Left kidney (tissue), 8 donors: ENCODE measurements around the gene SMIM14. TPM values are rescaled to one million over a fixed set of nuclear protein-coding genes. Genes with fewer than 3 reads are reported as not detected.
"Not testable (repeated sequence)": the region's sequence is repeated elsewhere in the genome, so short reads cannot be mapped to it uniquely, and the experiment has no call there.

Experiments
- DNase-seq: peaks from one replicate; pipeline ENCODE4 v3.0.0-alpha.2; 2013
- long read RNA-seq, 8 donors: transcript quantifications; one replicate each; lab custom pipeline, GENCODE V29; 2026
- polyA plus RNA-seq: library from polyadenylated mRNA; unstranded; fragments of 120-200 nt; gene quantifications from one replicate; pipeline ENCODE4 v1.2.1, GENCODE V29; 2013; ENCODE audit not compliant: insufficient read length

SMIM14 gene
- polyA plus RNA-seq: 55.9 TPM
- long read RNA-seq, donor 1, full-length matches to known transcripts: 20 of 20 reads
- long read RNA-seq, donor 1, partial matches to known transcripts: 0 of 20 reads
- long read RNA-seq, donor 1, other reads (novel, unspliced or antisense): 0 of 20 reads
- long read RNA-seq, donor 2, full-length matches to known transcripts: 22 of 22 reads
- long read RNA-seq, donor 2, partial matches to known transcripts: 0 of 22 reads
- long read RNA-seq, donor 2, other reads (novel, unspliced or antisense): 0 of 22 reads
- long read RNA-seq, donor 3, full-length matches to known transcripts: 15 of 15 reads
- long read RNA-seq, donor 3, partial matches to known transcripts: 0 of 15 reads
- long read RNA-seq, donor 3, other reads (novel, unspliced or antisense): 0 of 15 reads
- long read RNA-seq, donor 4, full-length matches to known transcripts: 1 of 1 reads
- long read RNA-seq, donor 4, partial matches to known transcripts: 0 of 1 reads
- long read RNA-seq, donor 4, other reads (novel, unspliced or antisense): 0 of 1 reads
- long read RNA-seq, donor 5, full-length matches to known transcripts: 20 of 20 reads
- long read RNA-seq, donor 5, partial matches to known transcripts: 0 of 20 reads
- long read RNA-seq, donor 5, other reads (novel, unspliced or antisense): 0 of 20 reads
- long read RNA-seq, donor 6, full-length matches to known transcripts: 20 of 20 reads
- long read RNA-seq, donor 6, partial matches to known transcripts: 0 of 20 reads
- long read RNA-seq, donor 6, other reads (novel, unspliced or antisense): 0 of 20 reads
- long read RNA-seq, donor 7, full-length matches to known transcripts: 31 of 31 reads
- long read RNA-seq, donor 7, partial matches to known transcripts: 0 of 31 reads
- long read RNA-seq, donor 7, other reads (novel, unspliced or antisense): 0 of 31 reads
- long read RNA-seq, donor 8, full-length matches to known transcripts: 14 of 14 reads
- long read RNA-seq, donor 8, partial matches to known transcripts: 0 of 14 reads
- long read RNA-seq, donor 8, other reads (novel, unspliced or antisense): 0 of 14 reads

- peak; percentile 96 for DNase-seq
These were observed at the start of gene SMIM14 for GRCh38 chr4:39638354-39639239. TSS of gene SMIM14 (minus strand) at chr4:39638865. CDS start at chr4:39605145, 33,720 bp downstream.

- no peak for DNase-seq
These were observed 48.3 kb upstream of the SMIM14 start for GRCh38 chr4:39687014-39687413.

GRCh38 chr4:39685990-39686389, 47.3 kb upstream of the SMIM14 start:
- no peak for DNase-seq

GRCh38 chr4:39682138-39682537, 43.5 kb upstream of the SMIM14 start:
- no peak for DNase-seq

- not testable (repeated sequence) for DNase-seq
These were observed 42.3 kb upstream of the SMIM14 start for GRCh38 chr4:39681003-39681402.

GRCh38 chr4:39675681-39676080, 37.0 kb upstream of the SMIM14 start:
- DNase-seq: not testable (repeated sequence)

GRCh38 chr4:39670296-39670695, 31.6 kb upstream of the SMIM14 start:
- not testable (repeated sequence) for DNase-seq

GRCh38 chr4:39668887-39669286, 30.2 kb upstream of the SMIM14 start:
- no peak for DNase-seq

- no peak for DNase-seq
These were observed 29.0 kb upstream of the SMIM14 start for GRCh38 chr4:39667706-39668105.

GRCh38 chr4:39664828-39665731, 26.4 kb upstream of the SMIM14 start:
- DNase-seq: no peak

GRCh38 chr4:39662683-39663082, 24.0 kb upstream of the SMIM14 start:
- DNase-seq: no peak

GRCh38 chr4:39660757-39661156, 22.1 kb upstream of the SMIM14 start:
- no peak for DNase-seq

- no peak for DNase-seq
These were observed 21.4 kb upstream of the SMIM14 start for GRCh38 chr4:39660045-39660444.

GRCh38 chr4:39658756-39659155, 20.1 kb upstream of the SMIM14 start:
- no peak for DNase-seq

- no peak for DNase-seq
These were observed 18.8 kb upstream of the SMIM14 start for GRCh38 chr4:39657465-39657864.

- not testable (repeated sequence) for DNase-seq
These were observed 18.0 kb upstream of the SMIM14 start for GRCh38 chr4:39656638-39657037.

GRCh38 chr4:39655876-39656275, 17.2 kb upstream of the SMIM14 start:
- DNase-seq: no peak

- DNase-seq: no peak
These were observed 16.5 kb upstream of the SMIM14 start for GRCh38 chr4:39655211-39655610.

- not testable (repeated sequence) for DNase-seq
These were observed 12.9 kb upstream of the SMIM14 start for GRCh38 chr4:39651586-39651985.

GRCh38 chr4:39649639-39650265, 11.1 kb upstream of the SMIM14 start:
- no peak for DNase-seq
